Left lung (tissue), 10 donors: ENCODE measurements around the gene SETD7. TPM values are rescaled to one million over a fixed set of nuclear protein-coding genes. Genes with fewer than 3 reads are reported as not detected.

Experiments used
- ATAC-seq: fragments of 200-7000 bp; cut with Tn5 transposase; one replicate; pipeline ENCODE4 v1.9.1; 2020; ENCODE audit warnings: moderate library complexity
- DNase-seq, 4 donors: peaks; one replicate each; pipeline ENCODE4 v3.0.0-alpha.2; 2013 to 2020
- H3K27ac ChIP-seq, 2 donors: fragments of 200-600 bp; sonication (generic) in 1 of 2; one replicate each; pipeline versions ENCODE4 v1.5.0 to v1.8.0; 2020 to 2021
- H3K27me3 ChIP-seq, 2 donors: fragments of 200-600 bp; sonication (generic) in 1 of 2; one replicate each; pipeline versions ENCODE4 v1.5.0 to v1.8.0; 2020 to 2021
- H3K36me3 ChIP-seq, 2 donors: fragments of 200-600 bp; sonication (generic) in 1 of 2; one replicate each; pipeline versions ENCODE4 v1.5.0 to v1.8.0; 2020 to 2021
- H3K4me1 ChIP-seq, 2 donors: fragments of 200-600 bp; one replicate each; pipeline ENCODE4 v1.8.0; 2021
- H3K4me3 ChIP-seq, 2 donors: fragments of 200-600 bp; sonication (generic) in 1 of 2; one replicate each; pipeline versions ENCODE4 v1.5.0 to v1.8.0; 2020 to 2021; ENCODE audit warnings: mild to moderate bottlenecking in 1 of 2
- H3K9me3 ChIP-seq, 2 donors: fragments of 200-600 bp; sonication (generic) in 1 of 2; one replicate each; pipeline versions ENCODE4 v1.5.0 to v1.8.0; 2020 to 2021
- CTCF ChIP-seq, 2 donors: fragments of 200-600 bp; sonication (generic) in 1 of 2; IDR thresholded peaks; one replicate each; pipeline versions ENCODE4 v1.5.0 to v1.8.0; 2021; ENCODE audit warnings: antibody characterized with exemption in 2 of 2
- intact Hi-C, 2 donors: fragments of 100-400 bp; cut with DNase I; formaldehyde crosslinking; loops; one replicate each; pipeline versions ENCODE4 v1.11.2 to v1.14.2; 2022
- polyA plus RNA-seq, 6 donors: library from polyadenylated mRNA; unstranded; fragments of 120-200 nt; gene quantifications; one replicate each; pipeline ENCODE4 v1.2.1, GENCODE V29; 2013; ENCODE audit not compliant: insufficient read length in 6 of 6
- total RNA-seq, 2 donors: library from RNA; stranded (reverse); fragmentation: NEBNext Ultra II Directional; extraction: Animal tissue kit (Norgen Biotek cat#: 25700); gene quantifications; one replicate each; pipeline ENCODE4 v1.2.1, GENCODE V29; 2021
- donor health status: DM: no; HTN: yes; CAD: no.
- donor health status: DM: no; HTN: no; CAD: no.

Gene SETD7
- total and polyA plus RNA-seq, 8 donors: 17.2 to 51.7 (median 19.5) TPM

GRCh38 chr4:139501527-139501926, 54.5 kb downstream of the SETD7 start:
- no peak for ATAC-seq

GRCh38 chr4:139501117-139501516, 54.9 kb downstream of the SETD7 start:
- Histone ChIP-seq H3K9me3 (no peaks in the 10 kb centered on the region), H3K4me3 (no peak overlapping the region), H3K27ac (no peak overlapping the region), H3K4me1 (no peaks in the 10 kb centered on the region), H3K36me3 (peaks cover 0 to 9% of the 10 kb centered on the region in 2 donors), H3K27me3 (no peaks in the 10 kb centered on the region)
- intact Hi-C loops: loop anchor here in 1 of 2 donors (5.0 kb wide), 1 partner anchor 136 kb away; no protein-coding TSS in a partner anchor
- no peak for TF ChIP-seq CTCF (IDR thresholded peaks at IDR 0.05)
- DNase-seq (no peak), ATAC-seq (no peak)

More at GRCh38 chr4:139501527-139501926, 54.5 kb downstream of the SETD7 start:
- Histone ChIP-seq H3K4me1 (no peaks in the 10 kb centered on the region), H3K9me3 (no peaks in the 10 kb centered on the region), H3K36me3 (peaks cover 0 to 11% of the 10 kb centered on the region in 2 donors), H3K4me3 (no peak overlapping the region), H3K27me3 (no peaks in the 10 kb centered on the region), H3K27ac (no peak overlapping the region)
- no peak for DNase-seq
- no peak for TF ChIP-seq CTCF (IDR thresholded peaks at IDR 0.05)
- intact Hi-C loops: loop anchor here in 1 of 2 donors (5.0 kb wide), 1 partner anchor 136 kb away; no protein-coding TSS in a partner anchor

- ATAC-seq (no peak), DNase-seq (no peak)
- H3K36me3 ChIP-seq: peaks cover 0 to 5% of the 10 kb centered on the region in 2 donors
- H3K27me3 ChIP-seq: no peaks in the 10 kb centered on the region
- H3K4me1 ChIP-seq: no peaks in the 10 kb centered on the region
- no peaks in the 10 kb centered on the region for H3K9me3 ChIP-seq
- TF ChIP-seq CTCF (IDR thresholded peaks at IDR 0.05): no peak
- no peak overlapping the region for H3K27ac ChIP-seq
- H3K4me3 ChIP-seq: no peak overlapping the region
- intact Hi-C loops: no loop called here
These were observed 56.8 kb downstream of the SETD7 start for GRCh38 chr4:139499186-139499585.

GRCh38 chr4:139493176-139493575, 62.8 kb downstream of the SETD7 start:
- DNase-seq: no peak
- no peak for ATAC-seq
- TF ChIP-seq CTCF (IDR thresholded peaks at IDR 0.05): no peak

GRCh38 chr4:139492429-139492828, 63.6 kb downstream of the SETD7 start:
- intact Hi-C loops: no loop called here
- Histone ChIP-seq H3K27me3 (no peaks in the 10 kb centered on the region), H3K4me3 (no peak overlapping the region), H3K9me3 (no peaks in the 10 kb centered on the region), H3K27ac (no peak overlapping the region), H3K4me1 (no peaks in the 10 kb centered on the region), H3K36me3 (no peaks in the 10 kb centered on the region)
- DNase-seq (no peak), ATAC-seq (no peak)
- no peak for TF ChIP-seq CTCF (IDR thresholded peaks at IDR 0.05)

More at GRCh38 chr4:139493176-139493575, 62.8 kb downstream of the SETD7 start:
- intact Hi-C loops: no loop called here
- Histone ChIP-seq H3K4me1 (no peaks in the 10 kb centered on the region), H3K36me3 (no peaks in the 10 kb centered on the region), H3K4me3 (no peak overlapping the region), H3K27me3 (no peaks in the 10 kb centered on the region), H3K27ac (no peak overlapping the region), H3K9me3 (no peaks in the 10 kb centered on the region)
